KOPT-K1 (cell line): Measurements from ENCODE around the gene MFNG.

Source experiments
- H3K27ac ChIP-seq: fragments of 200-600 bp; sonication (generic); 2 replicates; pipeline ENCODE4 v1.5.1; 2016; ENCODE audit warnings: antibody characterized with exemption, mild to moderate bottlenecking, low read depth, low read length; ENCODE audit not compliant: poor library complexity, severe bottlenecking
- H3K36me3 ChIP-seq: fragments of 200-600 bp; sonication (generic); 2 replicates; pipeline ENCODE4 v1.5.1; 2017; ENCODE audit warnings: antibody characterized with exemption, mild to moderate bottlenecking, low read length, moderate library complexity; ENCODE audit not compliant: insufficient read depth
- H3K9me3 ChIP-seq: fragments of 200-600 bp; sonication (generic); 2 replicates; pipeline ENCODE4 v1.5.1; 2017; ENCODE audit warnings: antibody characterized with exemption, low read length, mild to moderate bottlenecking; ENCODE audit not compliant: insufficient read depth, poor library complexity, severe bottlenecking

Gene MFNG

DNA sequence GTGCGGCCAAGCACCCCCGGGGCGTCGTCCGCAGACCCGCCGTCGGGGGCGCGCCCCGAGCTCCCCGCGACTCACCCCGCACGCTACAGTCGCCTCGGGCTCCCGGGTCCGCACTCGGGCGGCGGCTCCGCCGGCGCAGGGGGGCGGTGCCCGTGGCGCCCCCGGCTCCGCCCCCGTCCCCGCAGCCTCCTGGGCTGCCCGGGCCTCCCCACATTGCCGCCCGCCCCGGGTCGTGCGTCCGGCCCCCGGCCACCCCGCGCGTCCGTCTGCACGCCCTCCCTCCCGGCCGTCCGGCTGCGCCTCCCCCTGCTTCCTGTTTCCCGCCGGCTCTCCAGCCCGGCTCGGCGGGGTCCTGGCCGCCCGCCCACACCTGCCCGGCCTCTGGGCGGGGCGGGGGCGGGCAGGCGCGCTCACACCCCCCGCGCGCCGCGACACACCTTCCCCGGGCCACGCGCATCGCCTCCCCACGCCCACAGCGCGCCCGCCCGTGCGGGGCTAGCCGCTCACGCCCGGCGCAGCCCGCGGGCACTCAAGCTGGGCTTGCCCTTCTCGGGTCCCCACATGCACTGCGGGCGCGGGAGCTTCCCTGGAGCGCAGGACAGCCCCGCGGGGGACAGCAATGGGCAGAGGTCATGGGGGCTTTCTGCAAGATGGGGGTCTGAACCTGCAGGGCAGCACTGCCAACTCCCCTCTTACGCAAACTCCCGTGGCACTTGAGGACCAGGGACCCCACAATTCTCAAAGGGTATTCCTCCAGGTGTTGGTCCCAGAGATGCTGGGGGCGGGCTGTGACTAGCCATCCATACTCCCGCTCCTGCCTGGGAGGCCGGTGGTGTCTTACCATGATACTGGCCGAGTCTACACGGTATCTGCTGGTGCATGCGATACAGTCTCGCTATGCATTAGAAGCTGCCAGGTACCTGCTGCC is 33.3 kb upstream of the MFNG start, which contains the start of gene CARD10:
CARD10 (minus strand) TSS at position 148 of the 928 bp plus-strand sequence. CDS start 215 bp downstream, outside the sequence.
- no peaks in the 10 kb centered on the region for H3K36me3 ChIP-seq
- no peak within 1 kb of the TSS for H3K27ac ChIP-seq
- no peaks in the 10 kb centered on the region for H3K9me3 ChIP-seq

GRCh38 chr22:37518509-37519267 is 32.5 kb upstream of the MFNG start:
- Histone ChIP-seq H3K27ac (no peak overlapping the region), H3K9me3 (no peaks in the 10 kb centered on the region), H3K36me3 (no peaks in the 10 kb centered on the region)

GRCh38 chr22:37517826-37518450 is 31.8 kb upstream of the MFNG start:
- no peaks in the 10 kb centered on the region for H3K9me3 ChIP-seq
- H3K27ac ChIP-seq, result no peak overlapping the region
- H3K36me3 ChIP-seq, result no peaks in the 10 kb centered on the region

- no peak overlapping the region for H3K27ac ChIP-seq
- H3K36me3 ChIP-seq, result no peaks in the 10 kb centered on the region
Observed at GRCh38 chr22:37516456-37516855, 30.3 kb upstream of the MFNG start.

DNA sequence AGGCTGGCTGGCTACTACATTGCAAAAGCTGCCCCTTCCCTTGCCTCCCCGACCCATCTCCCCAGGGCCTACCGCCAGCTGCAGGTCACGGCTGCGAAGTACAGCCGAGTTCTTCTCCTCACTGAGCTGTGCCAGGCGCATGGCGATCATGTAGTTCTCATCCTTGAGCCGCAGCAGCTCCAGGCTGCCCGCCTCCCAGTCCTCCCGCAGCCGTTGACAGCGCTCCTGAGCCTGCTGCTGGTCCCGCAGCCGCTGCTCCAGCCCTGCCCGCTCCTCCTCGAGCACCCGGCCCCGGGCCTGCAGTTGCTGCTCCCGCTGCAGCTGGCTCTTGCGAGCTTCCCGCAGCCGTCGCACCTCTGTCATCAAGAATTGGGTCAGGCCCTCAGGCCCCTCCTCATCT is 29.7 kb upstream of the MFNG start:
- Histone ChIP-seq H3K36me3 (no peaks in the 10 kb centered on the region), H3K9me3 (no peaks in the 10 kb centered on the region), H3K27ac (no peak overlapping the region)

More at GRCh38 chr22:37516456-37516855, 30.3 kb upstream of the MFNG start:
- H3K9me3 ChIP-seq, result no peaks in the 10 kb centered on the region

DNA sequence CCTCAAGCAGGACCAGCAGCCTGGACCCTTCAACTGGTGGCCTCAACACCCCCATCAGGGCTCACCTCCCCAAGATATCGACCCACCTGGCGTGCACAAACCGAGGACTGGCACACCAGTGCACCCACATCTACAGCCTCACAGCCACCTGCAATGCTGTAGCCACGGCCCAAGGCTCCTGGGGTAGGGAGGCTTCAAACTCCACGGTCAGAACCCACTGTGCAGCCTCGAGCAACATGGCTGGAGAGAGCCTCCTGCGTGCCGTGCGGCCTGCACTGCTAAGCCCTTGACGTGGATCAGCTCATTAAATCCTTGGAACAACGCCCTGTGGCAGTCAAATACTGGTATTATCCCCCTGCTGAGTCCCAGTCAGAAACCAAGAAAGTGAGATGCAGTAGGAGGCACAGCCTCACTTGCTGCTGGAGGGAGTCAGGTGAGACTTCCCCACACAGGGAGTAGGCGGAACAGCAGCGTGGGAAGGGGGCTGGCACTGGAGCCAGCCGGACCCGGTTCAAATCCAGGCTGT is 28.4 kb upstream of the MFNG start:
- Histone ChIP-seq H3K9me3 (no peaks in the 10 kb centered on the region), H3K27ac (no peak overlapping the region), H3K36me3 (no peaks in the 10 kb centered on the region)

DNA sequence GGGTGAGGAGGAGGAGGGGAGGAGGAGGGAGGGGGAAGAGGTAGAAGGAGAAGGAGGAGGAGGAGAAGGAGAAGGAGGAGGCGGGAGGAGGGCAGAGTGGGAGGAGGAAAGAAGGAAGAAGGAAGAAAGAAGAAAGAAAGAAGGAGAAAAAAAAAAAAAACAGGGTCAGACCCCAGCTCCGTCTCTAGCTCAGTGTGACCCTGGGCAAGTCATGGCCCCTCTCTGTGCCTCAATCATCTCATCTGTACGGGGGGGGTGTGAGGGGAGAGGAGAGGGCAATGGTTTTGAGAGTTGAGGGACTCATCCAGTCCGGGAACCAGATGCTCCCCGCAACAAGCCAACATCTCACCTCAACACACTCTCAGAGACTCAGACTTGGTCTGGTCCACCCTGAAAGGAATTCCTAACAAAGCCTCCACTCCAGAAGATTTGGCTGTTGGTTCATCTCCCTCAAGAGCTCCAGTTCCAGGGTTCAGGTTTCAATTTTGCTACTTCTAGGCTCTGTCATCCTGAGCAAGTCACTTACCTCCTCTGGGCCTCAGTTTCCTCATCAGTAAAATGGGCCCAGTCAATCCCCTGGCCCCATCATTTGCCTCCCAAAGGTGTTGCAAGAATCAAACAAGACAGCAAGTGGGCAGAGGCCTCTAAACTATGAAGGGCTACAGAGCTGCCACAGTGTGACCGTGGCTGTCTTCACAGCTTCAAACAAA is 25.4 kb upstream of the MFNG start:
- Histone ChIP-seq H3K27ac (no peak overlapping the region), H3K36me3 (no peaks in the 10 kb centered on the region), H3K9me3 (no peaks in the 10 kb centered on the region)

DNA sequence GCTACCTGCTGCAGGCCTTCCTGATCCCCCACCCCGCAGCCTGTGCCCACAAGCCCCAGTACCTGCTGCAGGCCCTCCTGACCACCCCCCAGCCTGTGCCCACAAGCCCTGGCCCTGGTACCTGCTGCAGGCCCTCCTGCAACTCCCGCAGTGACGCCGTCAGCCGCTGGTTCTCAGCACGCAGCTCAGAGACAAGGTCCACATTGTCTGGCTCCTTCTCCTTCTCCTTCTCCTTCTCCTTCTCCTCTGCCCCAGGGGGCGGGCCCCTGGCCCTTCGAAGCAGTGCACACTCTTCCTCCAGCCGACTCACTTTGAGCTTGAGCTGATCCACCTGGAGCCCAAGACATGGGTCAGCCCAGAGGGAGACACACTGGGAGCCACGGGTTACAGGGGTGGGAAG is 23.9 kb upstream of the MFNG start:
- Histone ChIP-seq H3K36me3 (no peaks in the 10 kb centered on the region), H3K27ac (no peak overlapping the region)

DNA sequence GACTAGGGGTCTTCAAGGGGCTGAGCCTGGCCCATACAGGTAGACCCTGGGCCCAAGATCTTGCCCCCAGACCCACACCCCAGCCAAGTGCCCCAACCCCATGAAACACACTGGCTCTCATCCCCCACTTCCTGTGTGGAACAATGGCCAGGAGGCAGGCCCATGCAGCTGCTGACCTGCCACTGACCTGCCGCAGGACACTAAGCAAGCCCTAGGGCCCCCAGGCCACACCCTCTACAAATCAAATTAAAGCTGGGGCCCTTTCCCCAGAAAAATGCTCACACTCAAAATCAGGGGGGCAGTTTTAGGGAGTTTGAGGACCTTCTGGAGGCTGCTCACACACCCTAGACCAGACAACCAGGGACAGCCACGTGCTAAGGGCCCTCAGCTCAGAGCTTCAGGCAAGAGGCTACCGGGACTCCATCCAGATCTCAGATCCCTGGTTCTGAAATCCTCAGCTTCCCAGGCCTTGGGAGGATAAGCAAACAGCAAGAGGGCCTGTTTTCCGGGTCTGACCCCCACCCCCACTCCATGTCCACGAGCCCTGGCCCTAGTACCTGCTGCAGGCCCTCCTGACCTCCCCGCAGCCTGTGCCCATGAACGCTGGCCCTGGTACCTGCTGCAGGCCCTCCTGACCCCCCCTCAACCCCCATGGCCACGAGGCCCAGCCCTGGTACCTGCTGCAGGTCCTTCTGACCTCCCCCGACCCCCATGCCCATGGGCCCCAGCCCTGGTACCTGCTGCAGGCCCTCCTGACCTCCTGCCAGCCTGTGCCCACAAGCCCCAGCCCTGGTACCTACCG is 23.1 kb upstream of the MFNG start:
- no peaks in the 10 kb centered on the region for H3K9me3 ChIP-seq
- H3K27ac ChIP-seq, result no peak overlapping the region
- no peaks in the 10 kb centered on the region for H3K36me3 ChIP-seq

More for the DNA sequence above, 23.9 kb upstream of the MFNG start:
- H3K9me3 ChIP-seq, result no peaks in the 10 kb centered on the region

GRCh38 chr22:37508431-37508992 is 22.3 kb upstream of the MFNG start:
- H3K36me3 ChIP-seq, result no peaks in the 10 kb centered on the region
- H3K27ac ChIP-seq, result no peak overlapping the region
- H3K9me3 ChIP-seq, result no peaks in the 10 kb centered on the region

DNA sequence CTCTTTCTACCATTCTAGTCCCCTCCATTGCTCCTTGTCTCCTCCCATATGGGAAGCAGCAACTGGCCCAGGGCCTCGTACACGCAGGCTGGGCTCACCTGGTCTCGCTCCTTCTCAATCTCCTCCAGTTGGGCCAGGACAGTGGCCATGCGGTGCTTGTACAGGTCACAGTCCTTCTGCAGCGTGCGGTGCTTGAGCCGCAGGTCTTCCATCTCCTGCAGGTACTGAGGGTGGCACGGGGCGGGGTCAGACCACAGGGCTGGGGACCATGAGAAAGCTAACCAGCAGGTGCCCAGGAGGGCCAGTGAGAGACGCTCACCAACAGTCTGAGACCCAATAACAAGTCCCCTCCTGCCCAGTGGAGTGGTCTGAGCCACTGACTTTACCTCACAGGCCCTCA is 21.5 kb upstream of the MFNG start:
- no peaks in the 10 kb centered on the region for H3K36me3 ChIP-seq
- H3K9me3 ChIP-seq, result no peaks in the 10 kb centered on the region
- H3K27ac ChIP-seq, result no peak overlapping the region

GRCh38 chr22:37505989-37506388 is 19.8 kb upstream of the MFNG start:
- H3K36me3 ChIP-seq, result no peaks in the 10 kb centered on the region
- H3K27ac ChIP-seq, result no peak overlapping the region
- no peaks in the 10 kb centered on the region for H3K9me3 ChIP-seq

DNA sequence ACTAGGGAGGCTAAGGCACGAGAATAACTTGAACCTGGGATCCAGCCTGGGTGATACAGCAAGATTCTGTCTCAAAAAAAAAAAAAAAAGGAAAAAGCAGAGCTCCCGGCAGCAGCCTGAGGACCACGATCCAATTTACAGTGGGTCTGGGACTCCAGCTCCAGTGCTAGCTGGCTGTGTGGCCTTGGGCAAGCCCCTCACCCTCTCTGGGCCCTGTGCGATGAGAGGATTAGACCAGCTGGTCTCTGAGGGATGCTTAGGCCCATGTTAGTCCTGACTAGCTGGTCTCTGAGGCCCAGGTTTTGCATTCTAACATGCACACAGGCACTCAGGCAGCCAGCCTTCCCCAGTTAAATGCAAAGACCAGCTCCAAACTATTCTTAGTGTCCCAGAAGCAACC is 19.4 kb upstream of the MFNG start:
- Histone ChIP-seq H3K27ac (no peak overlapping the region), H3K9me3 (no peaks in the 10 kb centered on the region), H3K36me3 (no peaks in the 10 kb centered on the region)
